Effector memory CD8-positive, alpha-beta T cell (primary cell): ENCODE measurements around the gene YAP1.

ENCODE experiments used
- ATAC-seq: fragments of 150-1000 bp; cut with Tn5 transposase; replicated peaks from 2 replicates; pipeline ENCODE4 v1.10.0; 2021; ENCODE audit warnings: mild to moderate bottlenecking, moderate library complexity
- DNase-seq, 3 experiments: peaks; one replicate each; pipeline ENCODE4 v3.0.0; 2021
- H3K27ac Mint-ChIP-seq, 2 donors: one replicate each; pipeline ENCODE4 v1.8.0; 2022; ENCODE audit warnings: mild to moderate bottlenecking in 2 of 2, mixed read lengths in 2 of 2, moderate library complexity in 2 of 2
- H3K27me3 Mint-ChIP-seq, 2 donors: one replicate each; pipeline ENCODE4 v1.8.0; 2022; ENCODE audit warnings: mixed read lengths in 2 of 2
- H3K36me3 Mint-ChIP-seq: one replicate; pipeline ENCODE4 v1.8.0; 2022; ENCODE audit warnings: mild to moderate bottlenecking, moderate library complexity, mixed read lengths; ENCODE audit not compliant: insufficient read depth
- H3K4me1 Mint-ChIP-seq, 2 donors: one replicate each; pipeline ENCODE4 v1.8.0; 2022; ENCODE audit warnings: low read depth in 2 of 2, mixed read lengths in 2 of 2
- H3K4me3 Mint-ChIP-seq, 2 donors: one replicate each; pipeline ENCODE4 v1.8.0; 2022; ENCODE audit warnings: mild to moderate bottlenecking in 2 of 2, mixed read lengths in 2 of 2, moderate library complexity in 2 of 2
- H3K9me3 Mint-ChIP-seq, 2 donors: one replicate each; pipeline ENCODE4 v1.8.0; 2022; ENCODE audit warnings: mixed read lengths in 2 of 2

Gene YAP1

GRCh38 chr11:102234779-102235439, 124.7 kb downstream of the YAP1 start:
- H3K27me3 Mint-ChIP-seq, result peaks cover 42 to 52% of the 10 kb centered on the region in 2 donors
- ATAC-seq (no peak), DNase-seq (no peak)
- H3K9me3 Mint-ChIP-seq, result no peaks in the 10 kb centered on the region
- no peak overlapping the region for H3K4me3 Mint-ChIP-seq
- no peaks in the 10 kb centered on the region for H3K36me3 Mint-ChIP-seq
- no peaks in the 10 kb centered on the region for H3K4me1 Mint-ChIP-seq
- no peak overlapping the region for H3K27ac Mint-ChIP-seq

GRCh38 chr11:102237096-102237735, 127.0 kb downstream of the YAP1 start:
- Mint-ChIP-seq H3K4me3 (no peak overlapping the region), H3K36me3 (no peaks in the 10 kb centered on the region), H3K9me3 (no peaks in the 10 kb centered on the region), H3K27me3 (peaks cover 34 to 46% of the 10 kb centered on the region in 2 donors), H3K27ac (no peak overlapping the region), H3K4me1 (no peaks in the 10 kb centered on the region)
- no peak for DNase-seq
- peak; percentile 72 for ATAC-seq

- no peak overlapping the region for H3K4me3 Mint-ChIP-seq
- no peak overlapping the region for H3K27ac Mint-ChIP-seq
- DNase-seq (no peak), ATAC-seq (no peak)
- no peaks in the 10 kb centered on the region for H3K9me3 Mint-ChIP-seq
- no peaks in the 10 kb centered on the region for H3K4me1 Mint-ChIP-seq
- peaks cover 32 to 45% of the 10 kb centered on the region in 2 donors for H3K27me3 Mint-ChIP-seq
- H3K36me3 Mint-ChIP-seq, result no peaks in the 10 kb centered on the region
Observed at GRCh38 chr11:102238391-102238821, 128.2 kb downstream of the YAP1 start.

- Mint-ChIP-seq H3K4me3 (no peak overlapping the region), H3K4me1 (no peaks in the 10 kb centered on the region), H3K9me3 (no peaks in the 10 kb centered on the region), H3K27ac (no peak overlapping the region), H3K36me3 (no peaks in the 10 kb centered on the region), H3K27me3 (peaks cover 32 to 44% of the 10 kb centered on the region in 2 donors)
- no peak for DNase-seq
- no peak for ATAC-seq
Observed at GRCh38 chr11:102239448-102239847, 129.2 kb downstream of the YAP1 start.

- no peak overlapping the region for H3K27ac Mint-ChIP-seq
- peaks cover 32 to 40% of the 10 kb centered on the region in 2 donors for H3K27me3 Mint-ChIP-seq
- no peaks in the 10 kb centered on the region for H3K4me1 Mint-ChIP-seq
- no peak for DNase-seq
- no peaks in the 10 kb centered on the region for H3K9me3 Mint-ChIP-seq
- no peaks in the 10 kb centered on the region for H3K36me3 Mint-ChIP-seq
- no peak for ATAC-seq
- H3K4me3 Mint-ChIP-seq, result no peak overlapping the region
Observed at GRCh38 chr11:102239911-102240310, 129.7 kb downstream of the YAP1 start.

- DNase-seq (no peak), ATAC-seq (no peak)
- Mint-ChIP-seq H3K4me3 (no peak overlapping the region), H3K27me3 (peaks cover 32 to 37% of the 10 kb centered on the region in 2 donors), H3K27ac (no peak overlapping the region), H3K9me3 (no peaks in the 10 kb centered on the region), H3K36me3 (no peaks in the 10 kb centered on the region), H3K4me1 (no peaks in the 10 kb centered on the region)
Observed at GRCh38 chr11:102240502-102240901, 130.3 kb downstream of the YAP1 start.

- ATAC-seq (no peak), DNase-seq (no peak)
- no peaks in the 10 kb centered on the region for H3K36me3 Mint-ChIP-seq
- no peaks in the 10 kb centered on the region for H3K4me1 Mint-ChIP-seq
- H3K4me3 Mint-ChIP-seq, result no peak overlapping the region
- H3K9me3 Mint-ChIP-seq, result no peaks in the 10 kb centered on the region
- H3K27ac Mint-ChIP-seq, result no peak overlapping the region
- H3K27me3 Mint-ChIP-seq, result peaks cover 32 to 37% of the 10 kb centered on the region in 2 donors
Observed at GRCh38 chr11:102241026-102241425, 130.8 kb downstream of the YAP1 start.

GRCh38 chr11:102243399-102243884, 133.2 kb downstream of the YAP1 start:
- Mint-ChIP-seq H3K27me3 (peaks cover 15 to 18% of the 10 kb centered on the region in 2 donors), H3K4me1 (no peaks in the 10 kb centered on the region), H3K36me3 (no peaks in the 10 kb centered on the region), H3K27ac (no peak overlapping the region), H3K4me3 (no peak overlapping the region), H3K9me3 (no peaks in the 10 kb centered on the region)
- DNase-seq (no peak), ATAC-seq (no peak)

GRCh38 chr11:102244681-102245409, 134.6 kb downstream of the YAP1 start:
- Mint-ChIP-seq H3K4me3 (no peak overlapping the region), H3K9me3 (no peaks in the 10 kb centered on the region), H3K36me3 (no peaks in the 10 kb centered on the region), H3K27ac (no peak overlapping the region), H3K27me3 (peaks cover 9 to 11% of the 10 kb centered on the region in 2 donors), H3K4me1 (no peaks in the 10 kb centered on the region)
- ATAC-seq (no peak), DNase-seq (no peak)

GRCh38 chr11:102251423-102251822, 141.2 kb downstream of the YAP1 start:
- H3K9me3 Mint-ChIP-seq, result no peaks in the 10 kb centered on the region
- DNase-seq (no peak), ATAC-seq (no peak)
- no peaks in the 10 kb centered on the region for H3K36me3 Mint-ChIP-seq
- H3K4me1 Mint-ChIP-seq, result no peaks in the 10 kb centered on the region
- no peak overlapping the region for H3K4me3 Mint-ChIP-seq
- no peaks in the 10 kb centered on the region for H3K27me3 Mint-ChIP-seq
- H3K27ac Mint-ChIP-seq, result no peak overlapping the region

GRCh38 chr11:102252339-102252891, 142.2 kb downstream of the YAP1 start:
- no peak for ATAC-seq
- H3K9me3 Mint-ChIP-seq, result no peaks in the 10 kb centered on the region
- H3K4me1 Mint-ChIP-seq, result no peaks in the 10 kb centered on the region
- no peak for DNase-seq
- no peaks in the 10 kb centered on the region for H3K27me3 Mint-ChIP-seq
- no peak overlapping the region for H3K27ac Mint-ChIP-seq
- H3K36me3 Mint-ChIP-seq, result no peaks in the 10 kb centered on the region
- no peak overlapping the region for H3K4me3 Mint-ChIP-seq

GRCh38 chr11:102253020-102253715, 142.9 kb downstream of the YAP1 start:
- Mint-ChIP-seq H3K4me1 (no peaks in the 10 kb centered on the region), H3K4me3 (no peak overlapping the region), H3K27me3 (no peaks in the 10 kb centered on the region), H3K36me3 (peaks cover 3% of the 10 kb centered on the region), H3K9me3 (no peaks in the 10 kb centered on the region), H3K27ac (no peak overlapping the region)
- no peak for ATAC-seq
- DNase-seq, result no peak

GRCh38 chr11:102254047-102254446, 143.8 kb downstream of the YAP1 start:
- DNase-seq, result no peak
- Mint-ChIP-seq H3K36me3 (peaks cover 3% of the 10 kb centered on the region), H3K4me3 (no peak overlapping the region), H3K9me3 (no peaks in the 10 kb centered on the region), H3K27ac (no peak overlapping the region), H3K27me3 (peaks cover 0 to under 1% of the 10 kb centered on the region in 2 donors), H3K4me1 (no peaks in the 10 kb centered on the region)
- ATAC-seq, result no peak
